Head of caudate nucleus (tissue), 42 donors: Measurements from ENCODE around the gene ANGPTL2.
"Not testable (repeated sequence)": the region's sequence is repeated elsewhere in the genome, so short reads cannot be mapped to it uniquely, and the experiment has no call there.

Source experiments
- DNase-seq, 42 donors: peaks; one replicate each; pipeline versions ENCODE4 v3.0.0 to v3.0.0-alpha.2; 2020 to 2021; ENCODE audit warnings: mixed read lengths in 7 of 42
- intact Hi-C: fragments of 100-400 bp; cut with DNase I; formaldehyde crosslinking; loops from one replicate; pipeline ENCODE4 v1.15.0; 2022

The ANGPTL2 gene

DNA sequence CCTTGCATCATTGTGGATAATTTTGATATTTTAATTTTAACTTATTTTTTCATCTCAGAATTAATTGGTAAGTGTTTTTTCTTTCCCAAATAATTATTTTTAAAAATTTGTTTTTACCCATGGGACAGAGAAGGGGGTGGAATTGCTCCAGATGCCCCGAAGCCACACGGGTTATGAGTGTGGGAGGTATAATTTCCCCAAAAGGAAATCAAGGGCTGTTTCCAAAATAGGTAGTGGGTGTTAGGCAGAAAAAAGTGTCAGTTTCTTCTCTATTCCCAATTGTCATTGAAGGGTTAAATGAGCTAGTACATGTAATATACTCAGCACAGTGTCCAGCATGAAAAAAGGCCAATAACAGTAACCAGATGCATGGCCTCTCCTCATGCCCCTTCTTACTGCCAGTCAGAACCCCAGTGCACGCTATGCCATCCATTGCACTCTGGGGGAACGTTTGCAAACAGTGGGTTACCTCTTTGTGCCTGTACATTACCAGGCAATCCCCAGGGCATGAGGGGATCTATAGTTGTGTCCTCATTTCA lies 36.4 kb upstream of the ANGPTL2 start:
- intact Hi-C loops = no loop called here
- peak in 6 of 42 donors; percentile 3 to 34 (median 12) for DNase-seq

DNA sequence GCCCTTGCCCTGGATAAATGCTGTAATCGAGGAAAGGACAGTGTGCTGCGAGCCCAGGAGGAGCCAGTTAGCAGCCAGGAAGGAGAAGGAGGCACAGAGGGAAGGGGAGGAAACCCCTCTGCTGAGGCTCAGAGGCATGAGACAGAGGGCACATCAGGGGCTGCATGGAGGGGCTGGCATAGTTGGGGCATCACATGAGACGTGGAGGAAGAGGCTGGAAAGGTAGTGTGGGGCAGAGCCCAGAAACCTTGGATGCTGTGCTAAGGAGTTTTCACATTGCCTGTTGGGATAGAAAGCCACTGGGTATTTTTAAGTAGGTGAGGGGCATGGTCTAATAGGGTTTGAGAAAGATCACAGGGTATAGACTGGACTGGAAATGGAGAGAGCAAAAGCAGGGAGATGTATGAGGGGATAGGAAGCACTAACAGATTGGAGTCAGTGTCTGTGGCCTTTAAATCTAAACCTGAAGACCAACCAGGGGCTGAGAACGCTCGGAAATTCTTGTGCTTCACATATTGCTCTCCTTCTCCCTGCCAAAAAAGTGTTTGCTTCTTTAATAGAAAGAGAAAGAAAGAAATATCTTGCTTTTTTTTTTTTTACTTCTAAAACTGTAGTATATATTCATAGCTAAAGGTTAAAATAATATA lies 33.0 kb upstream of the ANGPTL2 start:
- peak in 8 of 42 donors; percentile 2 to 36 (median 20) for DNase-seq
- intact Hi-C loops = no loop called here

DNA sequence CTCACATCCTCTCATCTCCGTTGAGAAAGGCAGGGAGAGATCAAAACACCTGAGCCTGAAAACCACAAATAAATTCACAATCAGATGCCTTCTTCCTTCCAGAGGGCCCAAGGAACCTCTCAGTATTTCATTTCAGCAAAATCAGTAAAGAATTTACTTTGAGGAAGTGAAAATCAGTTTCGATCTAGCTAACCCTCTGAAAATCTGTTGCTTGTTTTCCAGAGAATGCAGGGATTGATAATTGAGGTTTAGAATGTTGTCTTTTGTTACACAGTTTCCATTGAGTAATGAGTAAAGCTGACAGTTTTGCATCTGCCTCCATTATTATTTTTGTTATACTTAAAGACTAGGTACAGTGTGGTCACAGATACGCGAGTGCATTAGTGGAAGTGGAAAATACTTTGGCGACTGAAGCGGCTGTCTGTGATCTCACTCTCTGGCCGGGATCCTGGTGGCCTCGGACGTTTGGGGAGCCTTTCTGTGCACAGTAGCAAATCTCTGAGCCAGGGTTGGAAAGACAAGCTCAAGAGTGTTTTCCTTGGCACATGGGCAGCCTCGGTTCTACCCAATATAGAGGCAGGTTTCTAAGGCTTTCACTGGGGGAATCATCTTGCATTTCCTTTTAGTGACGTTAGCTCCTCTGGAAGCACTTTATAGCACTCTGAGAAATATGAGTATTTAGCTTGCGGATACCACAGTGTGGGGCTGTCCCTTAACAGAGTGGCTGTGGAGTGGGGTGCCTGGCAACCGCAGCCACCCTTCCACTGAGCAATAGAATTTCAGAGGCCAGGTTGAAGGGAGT lies 32.2 kb upstream of the ANGPTL2 start:
- peak in 41 of 42 donors; percentile 25 to 87 (median 68) for DNase-seq
- intact Hi-C loops = no loop called here

- intact Hi-C loops = no loop called here
- DNase-seq = peak in 7 of 42 donors; percentile 8 to 44 (median 27)
Measured at GRCh38 chr9:127154003-127154389, 31.6 kb upstream of the ANGPTL2 start.

- intact Hi-C loops = no loop called here
- DNase-seq = peak in 6 of 42 donors; percentile 8 to 39 (median 24)
Measured at GRCh38 chr9:127153501-127153900, 31.1 kb upstream of the ANGPTL2 start.

- intact Hi-C loops = no loop called here
- DNase-seq = peak in 6 of 42 donors; percentile 10 to 34 (median 22)
Measured at GRCh38 chr9:127149463-127150390, 27.3 kb upstream of the ANGPTL2 start.

- DNase-seq = peak in 4 of 42 donors; percentile 10 to 22 (median 18)
- intact Hi-C loops = no loop called here
Measured at GRCh38 chr9:127149010-127149409, 26.6 kb upstream of the ANGPTL2 start.

DNA sequence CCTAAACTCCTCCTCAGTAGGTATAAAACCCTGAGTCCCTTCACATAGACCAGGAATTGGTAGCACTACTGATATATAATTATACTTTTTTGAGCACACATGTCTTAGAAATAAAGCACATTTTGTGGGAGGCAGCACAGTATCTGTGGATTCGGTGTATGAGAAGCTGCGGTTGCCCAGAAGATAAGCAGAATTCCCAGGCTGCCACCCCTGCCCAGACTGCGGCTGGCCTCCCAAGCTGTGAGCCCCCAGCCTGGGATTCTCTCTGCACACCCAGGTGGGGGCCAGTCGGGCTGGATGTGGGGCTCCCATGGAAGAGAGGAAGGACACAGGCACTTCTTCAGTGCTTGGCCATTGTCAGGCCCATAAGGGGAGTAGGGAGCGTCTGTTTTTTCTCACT lies 25.6 kb upstream of the ANGPTL2 start:
- intact Hi-C loops = no loop called here

GRCh38 chr9:127147251-127147650 lies 24.8 kb upstream of the ANGPTL2 start:
- intact Hi-C loops = no loop called here

More for the DNA sequence above, 25.6 kb upstream of the ANGPTL2 start:
- peak in 5 of 42 donors; percentile 2 to 33 (median 25) for DNase-seq

DNA sequence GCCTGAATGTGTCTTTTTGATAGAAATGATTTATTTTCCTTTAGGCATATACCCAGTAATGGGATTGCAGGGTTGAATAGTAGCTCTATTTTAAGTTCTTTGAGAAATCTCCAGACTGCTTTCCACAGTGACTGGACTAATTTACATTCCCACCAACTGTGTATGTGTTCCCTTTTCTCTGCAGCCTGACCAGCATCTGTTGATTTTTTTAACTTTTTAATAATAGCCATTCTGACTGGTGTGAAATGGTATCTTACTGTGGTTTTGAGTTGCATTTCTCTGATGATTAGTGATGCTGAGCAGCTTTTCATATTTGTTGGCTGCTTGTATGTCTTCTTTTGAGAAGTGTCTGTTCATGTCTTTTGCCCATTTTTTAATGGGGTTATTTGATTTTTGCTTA lies 24.4 kb upstream of the ANGPTL2 start:
- DNase-seq, intact Hi-C loops: not testable (repeated sequence)

More at GRCh38 chr9:127147251-127147650, 24.8 kb upstream of the ANGPTL2 start:
- no peak for DNase-seq

- peak in 8 of 42 donors; percentile 9 to 60 (median 36) for DNase-seq
- intact Hi-C loops = no loop called here
Measured at GRCh38 chr9:127144670-127145445, 22.4 kb upstream of the ANGPTL2 start.

GRCh38 chr9:127143920-127144465 lies 21.6 kb upstream of the ANGPTL2 start:
- peak in 6 of 42 donors; percentile 0 to 38 (median 10) for DNase-seq
- intact Hi-C loops = no loop called here

GRCh38 chr9:127142931-127143464 lies 20.6 kb upstream of the ANGPTL2 start:
- DNase-seq = peak in 1 of 42 donors; percentile 4
- intact Hi-C loops = no loop called here

DNA sequence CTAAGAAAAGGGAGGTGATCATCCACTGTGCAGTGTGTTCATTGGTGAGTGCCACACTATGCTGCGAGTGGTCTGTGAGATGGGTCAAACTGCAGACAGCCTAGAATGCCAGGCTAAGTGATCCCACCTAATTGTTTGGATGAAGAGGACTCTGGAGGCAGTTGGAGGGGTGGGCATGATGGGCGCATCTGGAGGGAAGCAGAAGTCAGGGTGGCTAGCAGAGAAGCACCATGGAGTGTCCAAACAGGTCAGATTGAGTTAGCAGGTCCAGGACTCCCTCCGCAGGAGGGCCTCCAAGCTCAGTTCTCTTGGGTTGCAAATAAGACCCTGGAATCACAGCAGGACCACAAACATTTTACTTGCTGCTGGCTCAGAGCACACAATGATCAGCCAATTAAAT lies 19.9 kb upstream of the ANGPTL2 start:
- DNase-seq = peak in 7 of 42 donors; percentile 2 to 34 (median 17)
- intact Hi-C loops = no loop called here

DNA sequence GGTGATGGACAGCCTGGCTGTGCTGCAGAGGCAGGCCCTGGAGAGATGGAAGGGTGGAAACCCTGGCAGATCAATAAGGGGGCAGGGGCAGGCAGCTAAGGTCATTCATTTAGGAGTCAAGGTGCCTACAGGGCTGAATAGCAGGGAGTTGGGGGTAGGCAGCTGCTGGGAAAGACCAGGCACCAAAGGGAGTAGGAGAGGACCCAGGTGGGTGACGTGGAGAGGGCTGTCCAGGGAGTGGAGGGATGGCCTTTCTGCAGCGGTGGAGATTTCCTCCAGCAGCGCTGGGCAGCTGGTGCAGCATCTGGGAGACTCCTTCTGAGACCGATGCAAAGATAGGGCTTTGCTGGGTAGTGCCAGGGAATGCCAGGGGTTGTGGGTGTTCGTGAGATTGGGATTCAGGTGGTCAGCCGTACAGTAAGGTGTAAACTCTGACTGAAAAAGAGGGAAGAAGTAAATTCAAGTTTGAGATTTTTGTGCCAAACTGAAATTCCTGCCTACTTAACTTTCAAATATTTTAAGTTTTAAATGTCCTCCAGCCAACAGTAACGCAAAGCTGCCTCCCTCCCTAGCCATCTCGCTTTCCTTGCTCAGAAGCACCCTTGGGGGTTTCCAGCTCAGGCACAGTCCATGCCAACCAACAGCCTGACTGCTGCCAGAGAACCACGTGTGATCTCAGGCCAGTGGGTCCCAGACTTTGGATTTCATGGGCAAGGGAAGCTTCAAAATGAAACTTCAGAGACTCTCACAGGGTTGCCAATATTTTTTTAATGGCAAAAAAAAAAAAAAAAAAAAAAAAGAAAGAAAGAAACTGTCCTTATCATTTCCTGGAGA lies 18.6 kb upstream of the ANGPTL2 start:
- intact Hi-C loops = no loop called here
- DNase-seq = peak in 10 of 42 donors; percentile 8 to 56 (median 26)

DNA sequence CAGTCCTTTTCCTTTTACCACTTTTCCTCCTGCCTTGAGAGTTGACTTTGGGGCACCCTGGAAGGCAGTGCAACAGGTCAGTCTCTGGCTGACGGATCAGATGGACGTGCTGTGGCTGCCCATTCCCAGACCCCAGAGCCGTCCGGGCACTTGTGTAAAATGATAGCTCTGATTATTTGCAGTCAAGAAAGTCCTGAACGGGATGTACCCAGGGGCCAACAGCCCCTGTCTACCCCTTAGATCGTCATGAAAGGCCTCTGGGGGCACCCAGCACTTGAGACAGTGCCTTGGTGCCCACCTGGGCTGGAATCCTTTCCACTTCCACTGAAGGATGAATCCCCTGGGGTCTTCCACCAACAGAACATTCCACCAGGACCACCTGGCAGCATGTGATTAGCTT lies 17.7 kb upstream of the ANGPTL2 start:
- DNase-seq = peak in 6 of 42 donors; percentile 1 to 23 (median 11)
- intact Hi-C loops = no loop called here

DNA sequence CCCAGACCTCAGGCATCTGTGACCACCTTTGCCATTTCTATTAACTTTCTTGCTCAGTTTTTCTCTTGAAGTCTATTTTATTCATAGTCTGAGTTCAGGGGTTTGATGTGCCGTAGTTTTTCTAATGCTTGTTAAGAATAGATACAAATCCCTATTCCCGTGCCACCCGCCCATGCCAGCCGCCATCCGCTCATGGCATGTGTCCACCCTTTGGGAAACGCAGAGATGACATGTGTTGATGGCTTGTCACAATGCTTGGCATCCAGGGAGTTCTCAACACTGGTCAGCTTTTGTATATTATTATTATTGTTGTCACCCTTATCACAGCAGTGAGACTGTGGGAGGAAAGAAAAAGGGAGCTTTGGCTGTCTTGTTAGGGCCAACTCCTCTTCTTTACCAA lies 17.3 kb upstream of the ANGPTL2 start:
- intact Hi-C loops = no loop called here
- peak in 9 of 42 donors; percentile 2 to 55 (median 26) for DNase-seq
